ENCODE measurements around the gene ADGRB2.

DNA sequence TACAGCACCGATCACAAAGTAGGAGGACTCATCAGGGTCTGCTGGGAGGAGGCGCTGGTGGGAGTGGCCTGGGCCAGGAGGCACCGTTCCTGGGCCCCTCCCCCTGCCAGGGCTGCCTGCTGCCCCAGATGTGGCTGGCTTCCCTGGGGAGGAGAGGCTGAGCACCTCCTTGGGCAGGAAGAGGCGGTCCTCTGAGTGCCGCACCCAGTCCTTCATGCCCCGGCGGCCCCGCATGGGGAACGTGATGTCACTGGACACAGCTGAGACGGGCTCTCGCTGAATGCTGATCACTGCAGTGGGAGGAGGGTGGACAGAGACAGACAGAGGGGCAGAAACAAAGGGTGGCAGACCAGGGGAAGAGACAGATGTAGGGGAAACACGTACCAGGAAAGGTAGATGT lies 24.8 kb downstream of the ADGRB2 start:
- TF ChIP-seq SUZ12 (IDR thresholded peaks at IDR 0.05; ENCODE audit: extremely low read depth, insufficient read depth, insufficient read length) (no peak), YY1 (IDR thresholded peaks at IDR 0.05; ENCODE audit: insufficient read depth, insufficient read length) (no peak)
